ENCODE measurements around the gene GAN.
"Not testable (repeated sequence)": the region's sequence is repeated elsewhere in the genome, so short reads cannot be mapped to it uniquely, and the experiment has no call there.

Gene GAN

GRCh38 chr16:81310045-81310644 lies 4.6 kb upstream of the GAN start:
- DNase-seq, result no peak

- DNase-seq, result no peak
Observed at GRCh38 chr16:81311762-81312161, 3.0 kb upstream of the GAN start.

GRCh38 chr16:81313701-81314602 lies 810 bp upstream of the GAN start:
- no peak for DNase-seq

- peak in 1 of 2 experiments; percentile 48 for DNase-seq
Observed at GRCh38 chr16:81315271-81316175, 761 bp downstream of the GAN start.

- DNase-seq, result no peak
Observed at GRCh38 chr16:81316176-81316496, 1.4 kb downstream of the GAN start.

GRCh38 chr16:81318711-81319110 lies 3.9 kb downstream of the GAN start:
- no peak for DNase-seq

- no peak for DNase-seq
Observed at GRCh38 chr16:81319221-81319912, 4.6 kb downstream of the GAN start.

- no peak for DNase-seq
Observed at GRCh38 chr16:81321039-81321438, 6.3 kb downstream of the GAN start.

GRCh38 chr16:81321536-81321935 lies 6.8 kb downstream of the GAN start:
- no peak for DNase-seq

- DNase-seq, result no peak
Observed at GRCh38 chr16:81324808-81325207, 10.0 kb downstream of the GAN start.

GRCh38 chr16:81327011-81327410 lies 12.2 kb downstream of the GAN start:
- DNase-seq, result no peak

- no peak for DNase-seq
Observed at GRCh38 chr16:81327447-81328196, 12.9 kb downstream of the GAN start.

- DNase-seq, result no peak
Observed at GRCh38 chr16:81329947-81330346, 15.2 kb downstream of the GAN start.

GRCh38 chr16:81333356-81333755 lies 18.6 kb downstream of the GAN start:
- DNase-seq, result no peak

- no peak for DNase-seq
Observed at GRCh38 chr16:81335669-81336068, 20.9 kb downstream of the GAN start.

GRCh38 chr16:81337097-81337496 lies 22.3 kb downstream of the GAN start:
- DNase-seq, result no peak

GRCh38 chr16:81345172-81345571 lies 30.4 kb downstream of the GAN start:
- DNase-seq, result not testable (repeated sequence)

GRCh38 chr16:81347425-81347824 lies 32.7 kb downstream of the GAN start:
- no peak for DNase-seq

GRCh38 chr16:81349608-81350305 lies 35.0 kb downstream of the GAN start:
- no peak for DNase-seq

- DNase-seq, result peak in 1 of 2 experiments; percentile 1
Observed at GRCh38 chr16:81350306-81350615, 35.5 kb downstream of the GAN start.

- no peak for DNase-seq
Observed at GRCh38 chr16:81353895-81354294, 39.1 kb downstream of the GAN start.
